ENCODE data around the gene MXD3.

DNA sequence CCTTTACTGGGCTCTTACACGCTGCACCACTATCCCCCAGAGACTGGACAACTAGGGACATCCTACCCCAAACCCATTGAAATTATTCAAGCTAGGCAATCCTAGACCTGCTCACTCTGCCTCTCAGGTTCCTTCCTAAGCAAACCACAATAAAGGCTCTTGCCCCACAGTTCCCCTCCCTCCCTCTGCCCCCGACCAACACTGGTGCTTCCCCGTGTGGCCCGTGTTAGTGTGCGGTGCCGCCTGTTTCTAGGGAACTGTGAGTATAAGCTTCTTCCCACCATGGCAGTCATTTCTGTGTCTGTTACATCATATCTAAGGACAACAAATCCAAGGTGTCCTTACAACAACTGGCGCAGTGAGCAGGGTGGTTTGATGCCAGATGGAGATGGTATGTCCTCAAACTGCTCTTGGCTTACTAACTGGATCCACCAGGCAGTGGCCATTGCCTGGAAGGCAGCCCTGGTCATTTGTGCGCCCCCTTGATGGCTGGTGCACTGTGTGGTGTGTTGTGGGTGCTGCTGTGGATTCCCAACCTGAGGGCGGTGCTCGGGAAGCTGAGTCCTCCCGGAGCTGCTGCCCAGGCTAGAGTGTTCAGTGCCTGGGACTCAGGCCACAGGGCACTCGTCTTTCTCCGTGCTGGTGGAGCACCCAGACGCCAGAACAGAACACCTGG is 8.4 kb upstream of the MXD3 start:
- TF ChIP-seq, protein P1, sequence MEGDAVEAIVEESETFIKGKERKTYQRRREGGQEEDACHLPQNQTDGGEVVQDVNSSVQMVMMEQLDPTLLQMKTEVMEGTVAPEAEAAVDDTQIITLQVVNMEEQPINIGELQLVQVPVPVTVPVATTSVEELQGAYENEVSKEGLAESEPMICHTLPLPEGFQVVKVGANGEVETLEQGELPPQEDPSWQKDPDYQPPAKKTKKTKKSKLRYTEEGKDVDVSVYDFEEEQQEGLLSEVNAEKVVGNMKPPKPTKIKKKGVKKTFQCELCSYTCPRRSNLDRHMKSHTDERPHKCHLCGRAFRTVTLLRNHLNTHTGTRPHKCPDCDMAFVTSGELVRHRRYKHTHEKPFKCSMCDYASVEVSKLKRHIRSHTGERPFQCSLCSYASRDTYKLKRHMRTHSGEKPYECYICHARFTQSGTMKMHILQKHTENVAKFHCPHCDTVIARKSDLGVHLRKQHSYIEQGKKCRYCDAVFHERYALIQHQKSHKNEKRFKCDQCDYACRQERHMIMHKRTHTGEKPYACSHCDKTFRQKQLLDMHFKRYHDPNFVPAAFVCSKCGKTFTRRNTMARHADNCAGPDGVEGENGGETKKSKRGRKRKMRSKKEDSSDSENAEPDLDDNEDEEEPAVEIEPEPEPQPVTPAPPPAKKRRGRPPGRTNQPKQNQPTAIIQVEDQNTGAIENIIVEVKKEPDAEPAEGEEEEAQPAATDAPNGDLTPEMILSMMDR (IDR thresholded peaks at IDR 0.05 in 4 of 5, conservative IDR thresholded peaks at IDR 0.05 in 1 of 5) = no peak
- no peak for TF ChIP-seq POLR2A (IDR thresholded peaks at IDR 0.05)

All from gastrocnemius medialis (tissue), 4 donors.